ENCODE measurements around the gene CRHR2. TPM values are rescaled to one million over a fixed set of nuclear protein-coding genes. Genes with fewer than 3 reads are reported as not detected.

The CRHR2 gene
- total and polyA plus RNA-seq, 2 of the 4 experiments (the other 2 are of a cell fraction), result not detected

DNA sequence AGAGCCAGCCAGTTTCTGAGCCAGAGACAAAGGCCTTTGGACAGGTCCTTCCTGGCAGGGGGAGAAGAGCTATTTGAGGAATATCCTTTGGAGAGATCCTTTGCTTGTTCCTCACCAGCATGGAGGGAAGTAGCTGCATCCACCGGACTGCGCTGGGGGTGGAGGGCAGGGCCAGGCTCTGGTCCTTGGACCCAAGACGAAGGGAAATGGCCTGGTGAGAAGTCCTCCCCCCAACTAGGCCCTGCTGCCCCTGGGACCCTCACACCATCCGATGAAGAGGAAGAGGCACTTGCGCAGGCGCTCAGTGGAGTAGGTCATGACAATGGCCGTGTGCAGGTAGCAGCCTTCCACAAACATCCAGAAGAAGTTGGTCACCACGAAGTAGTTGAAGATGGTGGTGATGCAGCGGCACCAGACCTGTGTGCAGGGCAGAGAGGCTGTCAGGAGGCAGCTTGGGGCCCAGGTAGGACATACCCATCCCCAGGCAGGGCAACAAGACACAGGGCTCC lies 19.8 kb downstream of the CRHR2 start:
- no peak overlapping the region for H4K5ac ChIP-seq (ENCODE audit: low read depth, low read length)
- no peak overlapping the region for H4K8ac ChIP-seq (ENCODE audit: low read depth in 2 of 2, low read length in 2 of 2)
- H3K79me1 ChIP-seq (ENCODE audit: low read depth in 1 of 2, low read length in 2 of 2), result no peaks in the 10 kb centered on the region
- no peaks in the 10 kb centered on the region; the same call in 1 of the 2 replicates for H3K9me1 ChIP-seq (ENCODE audit: insufficient read depth, low read length)
- no peak overlapping the region for H3K56ac ChIP-seq (ENCODE audit: extremely low read depth, insufficient read depth, low read length)
- H3K14ac ChIP-seq (replicated peaks; ENCODE audit: low read depth, low read length), result no peak overlapping the region
- no peak overlapping the region for H2AFZ ChIP-seq (replicated peaks; ENCODE audit: low read length, poor library complexity)
- H4K20me1 ChIP-seq (ENCODE audit: insufficient read depth, low read length), result no peaks in the 10 kb centered on the region
- H2AK9ac ChIP-seq (replicated peaks; ENCODE audit: low read depth, low read length, poor library complexity), result no peak overlapping the region
- no peak overlapping the region for H3K4me3 ChIP-seq (ENCODE audit: insufficient read depth, low read depth, low read length)
- 96% methylated on average over 5 of the region's 9 CpGs; no CpG with 5 or more reads in 1 of the 2 experiments for WGBS, 2 experiments (ENCODE audit: extremely low coverage in 2 of 2, insufficient read length in 1 of 2)
- H3K4me2 ChIP-seq (ENCODE audit: low read depth, low read length), result no peak overlapping the region
- no peak overlapping the region for H2BK15ac ChIP-seq (ENCODE audit: low read depth, low read length)
- ChIA-PET POLR2A (ENCODE audit: unreplicated experiment) (no interaction called here), CTCF (no interaction called here)
- no peak overlapping the region for H2BK20ac ChIP-seq (ENCODE audit: low read depth, low read length)
- H2AK5ac ChIP-seq (ENCODE audit: low read depth, low read length), result no peak overlapping the region
- no peak overlapping the region for H2BK120ac ChIP-seq (ENCODE audit: low read depth, low read length)
- no peak overlapping the region for H4K91ac ChIP-seq (ENCODE audit: insufficient read depth, low read depth, low read length)
- H3K36me3 ChIP-seq (ENCODE audit: control insufficient read depth, insufficient read depth, low read length), result no peaks in the 10 kb centered on the region
- dilution Hi-C loops (cut with HindIII; ENCODE audit: low sequenced_read_pairs, unreplicated experiment) (no loop called here), intact Hi-C loops (cut with micrococcal nuclease) (no loop called here), in situ Hi-C loops (cut with MboI; ENCODE audit: low sequenced_read_pairs) (no loop called here)
- H3K27ac ChIP-seq (ENCODE audit: insufficient read depth, low read length), result no peak overlapping the region
- H3K4me1 ChIP-seq (ENCODE audit: control insufficient read depth, insufficient read depth, low read length), result no peaks in the 10 kb centered on the region
- no peak overlapping the region for H3K23ac ChIP-seq (ENCODE audit: low read depth, low read length)
- no peak overlapping the region for H3K4ac ChIP-seq (ENCODE audit: low read depth, low read length)
- BruUV-seq (replicated peaks), result no TSS peak
- peaks cover 27% of the 10 kb centered on the region for H3K27me3 ChIP-seq (ENCODE audit: control insufficient read depth, insufficient read depth, low read length)
- ATAC-seq (ENCODE audit: low read depth) (no peak), DNase-seq (no peak)
- no peak overlapping the region for H3K9ac ChIP-seq (ENCODE audit: low read depth, low read length)
- H2BK5ac ChIP-seq (ENCODE audit: low read depth, low read length, poor library complexity, severe bottlenecking), result no peak overlapping the region
- H3K18ac ChIP-seq (ENCODE audit: low read depth, low read length), result no peak overlapping the region
- H3K9me3 ChIP-seq (ENCODE audit: control insufficient read depth, insufficient read depth, low read length), result no peaks in the 10 kb centered on the region
- TF ChIP-seq, protein P1, sequence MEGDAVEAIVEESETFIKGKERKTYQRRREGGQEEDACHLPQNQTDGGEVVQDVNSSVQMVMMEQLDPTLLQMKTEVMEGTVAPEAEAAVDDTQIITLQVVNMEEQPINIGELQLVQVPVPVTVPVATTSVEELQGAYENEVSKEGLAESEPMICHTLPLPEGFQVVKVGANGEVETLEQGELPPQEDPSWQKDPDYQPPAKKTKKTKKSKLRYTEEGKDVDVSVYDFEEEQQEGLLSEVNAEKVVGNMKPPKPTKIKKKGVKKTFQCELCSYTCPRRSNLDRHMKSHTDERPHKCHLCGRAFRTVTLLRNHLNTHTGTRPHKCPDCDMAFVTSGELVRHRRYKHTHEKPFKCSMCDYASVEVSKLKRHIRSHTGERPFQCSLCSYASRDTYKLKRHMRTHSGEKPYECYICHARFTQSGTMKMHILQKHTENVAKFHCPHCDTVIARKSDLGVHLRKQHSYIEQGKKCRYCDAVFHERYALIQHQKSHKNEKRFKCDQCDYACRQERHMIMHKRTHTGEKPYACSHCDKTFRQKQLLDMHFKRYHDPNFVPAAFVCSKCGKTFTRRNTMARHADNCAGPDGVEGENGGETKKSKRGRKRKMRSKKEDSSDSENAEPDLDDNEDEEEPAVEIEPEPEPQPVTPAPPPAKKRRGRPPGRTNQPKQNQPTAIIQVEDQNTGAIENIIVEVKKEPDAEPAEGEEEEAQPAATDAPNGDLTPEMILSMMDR (conservative IDR thresholded peaks at IDR 0.05; ENCODE audit: low read depth, low read length), result no peak
- TF ChIP-seq MXI1 (IDR thresholded peaks at IDR 0.05; ENCODE audit: borderline replicate concordance, low read depth, low read length) (no peak), BHLHE40 (IDR thresholded peaks at IDR 0.05; ENCODE audit: low read depth, low read length) (no peak)
